ENCODE results near the gene EYA2. TPM values are rescaled to one million over a fixed set of nuclear protein-coding genes. Genes with fewer than 3 reads are reported as not detected.

Gene EYA2
- total and polyA plus RNA-seq, 4 donors, result 1.6 to 4.4 (median 2.1) TPM

- Histone ChIP-seq H3K9me3 (ENCODE audit: control insufficient read depth in 4 of 4, insufficient read depth in 3 of 4, low read length in 3 of 4) (no peaks in the 10 kb centered on the region), H3K27me3 (ENCODE audit: control insufficient read depth in 3 of 3, insufficient read depth in 3 of 3, low read length in 2 of 3) (peaks cover 0 to 6% (median 0%) of the 10 kb centered on the region in 3 donors), H3K27ac (ENCODE audit: low read depth in 1 of 2, low read length in 1 of 2) (no peak overlapping the region), H3K4me3 (no peak overlapping the region), H3K4me1 (ENCODE audit: control insufficient read depth in 5 of 5, insufficient read depth in 5 of 5, low read length in 5 of 5) (peaks cover 0 to 6% (median 0%) of the 10 kb centered on the region in 5 donors), H3K36me3 (ENCODE audit: control insufficient read depth in 4 of 4, insufficient read depth in 4 of 4, low read length in 4 of 4) (no peaks in the 10 kb centered on the region), H3K9ac (ENCODE audit: insufficient read depth in 1 of 2, low read length in 2 of 2) (no peak overlapping the region)
- no peak for ATAC-seq (ENCODE audit: insufficient read depth, low FRiP score)
- DNase-seq, result no peak
- WGBS, 2 donors, result 83 to 89% methylated on average over 2 of the region's 2 CpGs
- TF ChIP-seq CTCF (IDR thresholded peaks at IDR 0.05; ENCODE audit: control extremely low read depth, extremely low read depth), result no peak
Observed at GRCh38 chr20:46992640-46993035, 98.0 kb downstream of the EYA2 start.

- ATAC-seq (ENCODE audit: insufficient read depth, low FRiP score) (no peak), DNase-seq (no peak)
- H3K4me3 ChIP-seq, result no peak overlapping the region
- 72 to 82% methylated on average over 4 of the region's 4 CpGs for WGBS, 2 donors
- H3K4me1 ChIP-seq (ENCODE audit: control insufficient read depth in 5 of 5, insufficient read depth in 5 of 5, low read length in 5 of 5), result peaks cover 0 to 6% (median 0%) of the 10 kb centered on the region in 5 donors
- H3K9me3 ChIP-seq (ENCODE audit: control insufficient read depth in 4 of 4, insufficient read depth in 3 of 4, low read length in 3 of 4), result no peaks in the 10 kb centered on the region
- no peaks in the 10 kb centered on the region for H3K36me3 ChIP-seq (ENCODE audit: control insufficient read depth in 4 of 4, insufficient read depth in 4 of 4, low read length in 4 of 4)
- no peak for TF ChIP-seq CTCF (IDR thresholded peaks at IDR 0.05; ENCODE audit: control extremely low read depth, extremely low read depth)
- no peak overlapping the region for H3K9ac ChIP-seq (ENCODE audit: insufficient read depth in 1 of 2, low read length in 2 of 2)
- H3K27ac ChIP-seq (ENCODE audit: low read depth in 1 of 2, low read length in 1 of 2), result no peak overlapping the region
- peaks cover 0 to 6% (median 0%) of the 10 kb centered on the region in 3 donors for H3K27me3 ChIP-seq (ENCODE audit: control insufficient read depth in 3 of 3, insufficient read depth in 3 of 3, low read length in 2 of 3)
Observed at GRCh38 chr20:46993465-46994095, 98.9 kb downstream of the EYA2 start.

GRCh38 chr20:46994341-46994740, 99.7 kb downstream of the EYA2 start:
- no peak overlapping the region for H3K4me3 ChIP-seq
- ATAC-seq (ENCODE audit: insufficient read depth, low FRiP score) (no peak), DNase-seq (no peak)
- peaks cover 0 to 6% (median 0%) of the 10 kb centered on the region in 5 donors for H3K4me1 ChIP-seq (ENCODE audit: control insufficient read depth in 5 of 5, insufficient read depth in 5 of 5, low read length in 5 of 5)
- no peak for TF ChIP-seq CTCF (IDR thresholded peaks at IDR 0.05; ENCODE audit: control extremely low read depth, extremely low read depth)
- H3K36me3 ChIP-seq (ENCODE audit: control insufficient read depth in 4 of 4, insufficient read depth in 4 of 4, low read length in 4 of 4), result no peaks in the 10 kb centered on the region
- H3K9me3 ChIP-seq (ENCODE audit: control insufficient read depth in 4 of 4, insufficient read depth in 3 of 4, low read length in 3 of 4), result no peaks in the 10 kb centered on the region
- no peak overlapping the region for H3K27ac ChIP-seq (ENCODE audit: low read depth in 1 of 2, low read length in 1 of 2)
- H3K9ac ChIP-seq (ENCODE audit: insufficient read depth in 1 of 2, low read length in 2 of 2), result no peak overlapping the region
- 31 to 39% methylated on average over 5 of the region's 5 CpGs for WGBS, 2 donors
- H3K27me3 ChIP-seq (ENCODE audit: control insufficient read depth in 3 of 3, insufficient read depth in 3 of 3, low read length in 2 of 3), result peaks cover 0 to 6% (median 0%) of the 10 kb centered on the region in 3 donors
